ENCODE data around the gene ENG. TPM values are rescaled to one million over a fixed set of nuclear protein-coding genes. Genes with fewer than 3 reads are reported as not detected.

Gene ENG
- total RNA-seq, 6 experiments from 2014 or later = 27.4 to 90.1 (median 54.1) TPM

GRCh38 chr9:127792417-127793031, 61.9 kb downstream of the ENG start:
- DNase-seq = no peak
- H3K4me3 ChIP-seq = no peak overlapping the region
- no peaks in the 10 kb centered on the region for H3K27me3 ChIP-seq
- no peaks in the 10 kb centered on the region for H3K9me3 ChIP-seq
- TF ChIP-seq POLR2A (IDR thresholded peaks at IDR 0.05) (no peak), CTCF (IDR thresholded peaks at IDR 0.05) (no peak)
- peaks cover 4 to 39% (median 22%) of the 10 kb centered on the region in 4 donors for H3K36me3 ChIP-seq
- peaks cover 0 to 96% (median 47%) of the 10 kb centered on the region in 4 donors for H3K4me1 ChIP-seq
- no peak for ATAC-seq
- 47% methylated on average over 7 of the region's 7 CpGs for WGBS (ENCODE audit: insufficient coverage, low coverage, low lambda C conversion rate, missing lambda C conversion rate)
- intact Hi-C loops (cut with DNase I) = no loop called here
- H3K27ac ChIP-seq = peak overlapping the region; percentile 55 to 98 (median 83)

GRCh38 chr9:127791085-127791484, 63.4 kb downstream of the ENG start:
- intact Hi-C loops (cut with DNase I) = no loop called here
- no peak overlapping the region for H3K4me3 ChIP-seq
- DNase-seq = no peak
- H3K4me1 ChIP-seq = peaks cover 0 to 91% (median 42%) of the 10 kb centered on the region in 4 donors
- H3K9me3 ChIP-seq = no peaks in the 10 kb centered on the region
- peak overlapping the region; percentile 71 to 98 (median 81) for H3K27ac ChIP-seq
- 83% methylated on average over 4 of the region's 4 CpGs for WGBS (ENCODE audit: insufficient coverage, low coverage, low lambda C conversion rate, missing lambda C conversion rate)
- H3K27me3 ChIP-seq = no peaks in the 10 kb centered on the region
- no peak for ATAC-seq
- H3K36me3 ChIP-seq = peaks cover 4 to 43% (median 26%) of the 10 kb centered on the region in 4 donors
- no peak for TF ChIP-seq CTCF (IDR thresholded peaks at IDR 0.05)
- TF ChIP-seq POLR2A (IDR thresholded peaks at IDR 0.05) = no peak

GRCh38 chr9:127790094-127790855, 64.2 kb downstream of the ENG start:
- peaks cover 0 to 83% (median 39%) of the 10 kb centered on the region in 4 donors for H3K4me1 ChIP-seq

GRCh38 chr9:127789179-127789578, 65.3 kb downstream of the ENG start:
- Histone ChIP-seq H3K4me3 (peak overlapping the region in 1 of 3 donors; percentile 20), H3K9me3 (no peaks in the 10 kb centered on the region), H3K27me3 (no peaks in the 10 kb centered on the region), H3K27ac (peak overlapping the region; percentile 71 to 98 (median 81)), H3K36me3 (peaks cover 4 to 43% (median 26%) of the 10 kb centered on the region in 4 donors), H3K4me1 (peaks cover 0 to 75% (median 34%) of the 10 kb centered on the region in 4 donors)
- intact Hi-C loops (cut with DNase I) = no loop called here
- DNase-seq = peak; percentile 82 to 95 (median 93)
- WGBS (ENCODE audit: insufficient coverage, low coverage, low lambda C conversion rate, missing lambda C conversion rate) = 59% methylated on average over 7 of the region's 25 CpGs
- peak; percentile 49 for TF ChIP-seq POLR2A (IDR thresholded peaks at IDR 0.05)
- no peak for TF ChIP-seq CTCF (IDR thresholded peaks at IDR 0.05)
- ATAC-seq = peak; percentile 34 to 37 (median 36)

More at GRCh38 chr9:127790094-127790855, 64.2 kb downstream of the ENG start:
- H3K36me3 ChIP-seq = peaks cover 4 to 43% (median 26%) of the 10 kb centered on the region in 4 donors
- H3K9me3 ChIP-seq = no peaks in the 10 kb centered on the region
- peak overlapping the region; percentile 71 to 98 (median 81) for H3K27ac ChIP-seq
- ATAC-seq = peak in 3 of 4 donors; percentile 8 to 20 (median 8)
- peak in 2 of 3 donors; percentile 69 to 73 for DNase-seq
- TF ChIP-seq POLR2A (IDR thresholded peaks at IDR 0.05) (no peak), CTCF (IDR thresholded peaks at IDR 0.05) (no peak)
- 47% methylated on average over 7 of the region's 9 CpGs for WGBS (ENCODE audit: insufficient coverage, low coverage, low lambda C conversion rate, missing lambda C conversion rate)
- H3K4me3 ChIP-seq = no peak overlapping the region
- no peaks in the 10 kb centered on the region for H3K27me3 ChIP-seq
- intact Hi-C loops (cut with DNase I) = no loop called here
